GM12892 (cell line): ENCODE measurements around the gene NEK5.

ENCODE experiments used
- POLR2A ChIP-seq: IDR thresholded peaks from 2 replicates; pipeline ENCODE4 v1.6.1; 2011; ENCODE audit warnings: low read depth, low read length, control low read depth
- POLR2AphosphoS5 ChIP-seq: IDR thresholded peaks from 2 replicates; pipeline ENCODE4 v1.6.1; 2011; ENCODE audit warnings: low read depth, low read length, control low read depth
- TAF1 ChIP-seq: IDR thresholded peaks from 2 replicates; pipeline ENCODE4 v1.6.1; 2011; ENCODE audit warnings: low read depth, mild to moderate bottlenecking, control low read depth, low read length, borderline replicate concordance

GRCh38 chr13:51999510-51999911, 129.4 kb downstream of the NEK5 start:
- no peak for TF ChIP-seq TAF1
- TF ChIP-seq POLR2A, result no peak
- TF ChIP-seq POLR2AphosphoS5, result no peak
